Measurements from ENCODE around the gene CNTLN.
"Not testable (repeated sequence)": the region's sequence is repeated elsewhere in the genome, so short reads cannot be mapped to it uniquely, and the experiment has no call there.

Gene CNTLN

GRCh38 chr9:17520268-17521064, 385.6 kb downstream of the CNTLN start:
- DNase-seq = peak; percentile 96

- peak; percentile 83 for DNase-seq
Observed at GRCh38 chr9:17521100-17521855, 386.4 kb downstream of the CNTLN start.

- not testable (repeated sequence) for DNase-seq
Observed at GRCh38 chr9:17526726-17527125, 391.9 kb downstream of the CNTLN start.

- peak; percentile 46 for DNase-seq
Observed at GRCh38 chr9:17528859-17529258, 394.0 kb downstream of the CNTLN start.

GRCh38 chr9:17531642-17532254, 396.9 kb downstream of the CNTLN start:
- peak; percentile 78 for DNase-seq

GRCh38 chr9:17532461-17532860, 397.6 kb downstream of the CNTLN start:
- DNase-seq = peak; percentile 94

GRCh38 chr9:17535176-17535575, 400.3 kb downstream of the CNTLN start:
- no peak for DNase-seq

GRCh38 chr9:17536027-17536426, 401.2 kb downstream of the CNTLN start:
- DNase-seq = no peak

- no peak for DNase-seq
Observed at GRCh38 chr9:17551023-17551422, 416.2 kb downstream of the CNTLN start.
